Measurements from ENCODE around the gene RGS3.
"Not testable (repeated sequence)": the region's sequence is repeated elsewhere in the genome, so short reads cannot be mapped to it uniquely, and the experiment has no call there.

The RGS3 gene

DNA sequence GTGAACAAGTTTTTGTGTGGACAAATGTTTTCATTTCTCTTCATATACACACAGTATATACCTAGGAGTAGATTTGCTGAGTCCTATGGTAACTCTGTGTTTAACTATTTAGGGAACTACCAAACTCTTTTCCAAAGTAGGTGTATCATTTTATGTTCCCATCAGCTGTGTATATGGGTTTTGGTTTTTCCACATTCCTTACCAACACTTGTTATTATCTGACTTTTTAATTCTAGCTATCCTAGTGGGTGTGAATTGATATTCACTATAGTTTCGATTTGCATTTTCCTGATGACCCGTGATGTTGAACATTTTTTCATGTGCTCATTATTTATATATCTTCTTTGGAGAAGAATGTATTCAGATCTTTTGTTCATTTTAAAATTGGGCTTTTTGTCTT is 3.7 kb downstream of the RGS3 start:
- no peak for DNase-seq

GRCh38 chr9:113468716-113469448 is 5.4 kb downstream of the RGS3 start:
- DNase-seq = no peak

DNA sequence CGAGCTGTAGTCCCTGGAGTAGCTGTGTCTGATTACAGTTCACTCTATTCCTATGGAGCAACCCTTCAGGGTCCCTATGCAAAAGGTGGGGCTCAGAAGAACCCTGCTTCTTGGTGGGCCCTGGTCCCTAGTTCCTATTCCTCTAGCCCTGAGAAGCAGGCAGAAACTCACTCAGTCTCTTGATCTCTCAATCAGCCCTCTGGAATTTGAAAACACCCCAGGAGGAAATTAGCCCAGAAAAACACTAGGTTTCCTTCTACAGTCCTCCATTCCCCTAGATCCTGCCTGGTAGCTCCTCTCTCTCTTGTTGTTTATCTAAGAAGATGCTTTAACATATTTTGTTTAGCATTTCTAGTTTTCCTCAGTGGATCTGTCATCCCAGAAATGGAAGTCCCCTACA is 7.6 kb downstream of the RGS3 start:
- no peak for DNase-seq

GRCh38 chr9:113471566-113471965 is 8.0 kb downstream of the RGS3 start:
- DNase-seq = no peak

DNA sequence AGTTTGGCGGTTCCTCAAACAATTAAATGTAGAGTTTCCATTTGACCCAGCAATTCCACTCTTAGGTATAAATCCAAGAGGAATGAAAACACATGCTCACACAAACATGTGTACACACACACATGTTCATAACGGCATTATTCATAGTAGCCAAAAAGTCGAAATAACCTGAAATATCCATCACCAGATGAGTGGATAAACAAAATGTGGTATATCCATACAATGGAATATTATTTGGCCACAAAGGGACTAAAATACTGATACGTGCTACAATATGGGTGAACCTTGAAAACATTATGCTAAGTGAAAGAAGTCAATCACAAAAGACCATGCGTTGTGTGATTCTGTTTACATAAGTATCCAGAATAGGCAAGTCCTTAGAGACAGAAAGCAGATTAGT is 8.7 kb downstream of the RGS3 start:
- no peak for DNase-seq

GRCh38 chr9:113474360-113475028 is 11.0 kb downstream of the RGS3 start:
- no peak for DNase-seq

GRCh38 chr9:113475031-113475430 is 11.5 kb downstream of the RGS3 start:
- DNase-seq = no peak

DNA sequence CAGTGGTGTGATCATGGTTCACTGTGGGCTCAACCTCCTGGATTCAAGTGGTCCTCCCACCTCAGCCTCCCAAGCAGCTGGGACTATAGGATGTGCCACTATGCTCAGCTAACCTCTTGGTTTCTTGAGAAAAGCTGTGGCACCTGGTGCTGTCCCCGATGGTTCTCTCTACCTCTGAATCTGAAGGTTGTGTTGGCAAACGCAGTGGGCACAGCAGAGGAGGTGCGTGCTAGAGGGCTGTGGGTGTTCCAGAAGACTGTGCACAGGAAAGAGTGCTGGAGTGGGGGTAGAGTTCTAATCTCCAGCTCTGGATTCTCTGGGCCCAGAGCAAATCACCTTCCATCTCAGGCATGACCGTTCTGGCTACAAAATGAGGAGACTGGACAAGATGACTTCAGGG is 12.5 kb downstream of the RGS3 start:
- DNase-seq = no peak

- DNase-seq = no peak
These were observed 13.0 kb downstream of the RGS3 start for GRCh38 chr9:113476511-113476916.

DNA sequence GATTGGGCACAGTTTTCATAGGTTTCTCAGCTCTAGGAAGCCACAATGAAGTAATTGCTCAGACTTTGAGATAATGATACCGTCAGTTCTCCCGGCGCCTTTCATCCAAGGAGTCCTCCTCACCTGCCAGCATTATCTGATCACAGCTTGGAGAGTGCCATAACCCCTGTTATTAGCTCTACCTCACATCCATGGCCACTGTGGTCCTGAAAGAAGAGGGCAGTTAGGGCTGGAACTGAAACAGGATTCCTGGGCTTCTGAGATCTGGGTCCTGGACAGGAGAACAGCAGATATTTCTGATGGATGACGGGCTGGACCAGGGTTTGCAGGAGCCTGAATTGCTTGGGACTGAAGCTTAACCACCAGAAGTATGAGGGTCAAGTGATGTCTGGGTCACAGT is 13.5 kb downstream of the RGS3 start:
- DNase-seq = no peak

DNA sequence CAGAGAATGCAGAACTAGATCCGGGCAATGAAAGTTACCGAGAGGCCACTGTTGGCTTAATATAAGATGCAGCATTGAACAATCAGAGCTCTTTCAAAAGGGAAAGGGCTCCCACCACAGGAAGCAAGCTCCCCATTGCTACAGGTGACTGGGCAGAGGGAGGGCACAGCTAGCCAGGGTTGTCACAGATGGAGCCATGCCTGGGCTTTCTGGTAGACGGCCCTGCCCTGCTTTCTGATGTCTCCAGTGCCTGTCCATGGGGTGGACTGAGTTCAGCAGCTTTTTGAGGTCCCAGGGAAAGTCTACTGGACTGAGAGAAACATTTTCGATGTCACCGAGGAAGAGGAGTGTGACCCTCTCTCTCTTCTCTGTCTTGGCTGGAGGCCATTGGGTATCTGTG is 14.1 kb downstream of the RGS3 start:
- no peak for DNase-seq

GRCh38 chr9:113479174-113479621 is 15.7 kb downstream of the RGS3 start:
- no peak for DNase-seq

- no peak for DNase-seq
These were observed 17.1 kb downstream of the RGS3 start for GRCh38 chr9:113480612-113481011.

DNA sequence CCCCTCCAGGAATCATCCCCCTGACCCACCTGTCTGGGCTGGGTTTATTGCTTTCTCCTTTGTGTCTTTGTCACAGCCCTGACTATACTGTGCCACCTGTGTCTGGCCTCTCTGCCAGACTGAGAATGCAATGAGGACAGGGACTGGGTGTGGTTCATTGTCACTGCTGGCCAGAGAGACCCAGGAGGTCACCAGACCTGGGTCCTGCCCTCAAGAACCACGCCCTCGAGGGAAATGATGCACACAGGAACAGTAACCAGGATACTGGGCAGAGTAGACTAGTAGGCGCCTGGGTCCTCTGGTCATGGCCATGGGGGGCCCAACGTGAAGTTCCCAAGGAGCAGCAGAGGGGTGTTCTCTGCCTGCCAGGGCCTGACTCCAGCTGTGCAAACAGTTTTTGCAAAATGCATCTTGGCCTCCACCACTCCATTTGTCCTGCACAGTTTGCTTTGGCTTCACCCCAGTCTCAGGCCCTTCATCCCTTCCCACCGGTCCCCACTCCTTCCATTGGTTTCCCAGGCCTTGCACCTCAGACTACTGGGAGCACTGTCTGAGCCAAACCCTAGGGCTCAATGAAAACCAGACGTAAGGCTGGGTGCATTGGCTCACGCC is 17.8 kb downstream of the RGS3 start:
- DNase-seq = no peak

- no peak for DNase-seq
These were observed 18.8 kb downstream of the RGS3 start for GRCh38 chr9:113482341-113482740.

GRCh38 chr9:113482991-113483675 is 19.6 kb downstream of the RGS3 start:
- no peak for DNase-seq

- no peak for DNase-seq
These were observed 20.2 kb downstream of the RGS3 start for GRCh38 chr9:113483676-113484257.

DNA sequence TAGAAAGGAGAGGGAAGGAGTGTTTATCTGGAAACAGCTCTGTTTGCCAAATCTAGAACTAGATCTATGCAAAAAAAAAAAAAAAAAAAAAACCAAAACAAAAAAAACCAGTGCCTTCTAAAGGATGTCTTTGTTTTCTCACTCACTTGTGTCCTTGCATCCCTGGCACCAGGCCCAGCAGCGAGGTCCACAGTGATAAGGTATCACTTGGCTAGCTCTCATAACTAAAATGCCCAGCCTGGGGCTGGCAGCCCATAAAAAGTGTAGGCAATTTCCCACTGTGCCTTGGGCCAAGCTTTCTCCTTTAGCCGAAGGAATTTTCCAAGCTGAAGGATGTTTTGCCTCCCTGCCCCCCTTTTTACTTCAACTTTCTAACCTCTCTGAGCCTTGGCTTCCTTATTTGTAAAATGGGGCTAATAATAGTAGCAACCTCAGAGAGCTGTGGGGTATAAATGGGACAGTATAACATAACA is 20.8 kb downstream of the RGS3 start:
- no peak for DNase-seq

DNA sequence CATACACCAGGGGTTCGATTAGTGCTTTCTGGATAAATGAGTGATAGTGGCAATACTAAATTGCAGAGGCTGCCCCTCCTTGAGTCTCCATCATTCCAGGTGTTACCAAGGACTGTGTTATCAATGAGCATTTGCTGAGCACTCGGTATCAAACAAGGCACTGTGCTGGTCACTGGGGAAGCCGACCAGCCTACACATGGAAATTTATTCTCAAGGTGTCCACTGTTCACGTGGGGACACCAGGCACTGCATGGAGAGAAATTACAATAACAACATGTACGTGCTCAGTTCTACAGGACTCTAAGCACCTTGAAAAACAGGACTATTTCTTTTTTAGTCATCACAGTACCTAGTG is 22.2 kb downstream of the RGS3 start:
- no peak for DNase-seq

- no peak for DNase-seq
These were observed 22.8 kb downstream of the RGS3 start for GRCh38 chr9:113486327-113486726.

GRCh38 chr9:113488071-113488470 is 24.5 kb downstream of the RGS3 start:
- no peak for DNase-seq

- no peak for DNase-seq
These were observed 25.0 kb downstream of the RGS3 start for GRCh38 chr9:113488490-113488889.

GRCh38 chr9:113491147-113491546 is 27.6 kb downstream of the RGS3 start:
- not testable (repeated sequence) for DNase-seq
